NB4 (cell line): ENCODE results near the gene CYYR1.

Experiments
- CTCF ChIP-seq: IDR thresholded peaks from one replicate; pipeline ENCODE4 v1.5.1; 2012; ENCODE audit warnings: low read depth, low read length
- POLR2A ChIP-seq: IDR thresholded peaks from 2 replicates; pipeline ENCODE4 v1.6.1; 2011; ENCODE audit warnings: mild to moderate bottlenecking; ENCODE audit not compliant: insufficient read length; ENCODE audit errors: extremely low read depth

DNA sequence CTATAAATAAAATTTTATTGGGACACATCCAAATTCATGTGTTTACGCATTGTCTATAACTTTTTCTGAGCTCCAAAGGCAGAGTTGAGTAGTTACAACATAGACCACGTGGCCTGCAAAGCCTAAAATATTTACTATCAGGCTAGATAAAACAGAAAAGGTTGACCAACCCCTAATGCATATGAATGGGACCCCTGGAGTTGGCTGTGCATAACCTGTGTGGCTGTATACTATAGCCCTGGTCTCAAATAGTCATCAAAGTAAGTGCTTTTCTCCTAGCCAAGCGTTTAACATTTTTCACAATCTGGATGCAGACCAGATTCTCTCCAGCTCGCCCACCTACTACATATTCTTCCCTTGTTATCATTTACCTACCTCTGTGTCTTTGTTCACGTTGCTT lies 60.4 kb downstream of the CYYR1 start:
- TF ChIP-seq CTCF: no peak
- no peak for TF ChIP-seq POLR2A
